ENCODE measurements around the gene GAS1.

DNA sequence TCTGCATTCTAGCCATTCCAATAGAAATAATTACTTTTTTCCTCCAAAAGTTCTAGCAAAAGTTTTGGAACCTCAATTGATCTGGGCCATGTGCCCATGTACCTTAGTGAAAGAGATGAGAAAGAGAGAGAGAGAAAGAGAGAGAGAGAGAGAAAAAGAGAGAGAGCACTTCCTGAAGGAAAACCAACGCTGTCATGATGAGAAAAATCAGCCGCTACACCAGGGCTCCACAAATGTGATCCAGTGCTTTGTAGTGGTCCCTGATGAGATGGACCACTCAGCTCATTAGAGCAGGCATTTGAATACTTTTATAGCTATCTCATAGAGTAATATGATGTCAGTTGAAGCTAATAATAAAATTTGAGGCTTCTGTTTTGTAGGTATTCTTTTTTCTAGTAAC, 7.7 kb upstream of the GAS1 start:
- TF ChIP-seq POLR2A (IDR thresholded peaks at IDR 0.05; ENCODE audit: low read length) (no peak), GATA1 (IDR thresholded peaks at IDR 0.05; ENCODE audit: low read depth, low read length) (no peak)

Data from erythroblast (primary cell).